ENCODE data around the gene DLST. TPM values are rescaled to one million over a fixed set of nuclear protein-coding genes. Genes with fewer than 3 reads are reported as not detected.

The DLST gene
- polyA plus RNA-seq, 2 of the 4 experiments (the other 2 are of a cell fraction), result 102 to 129 TPM

DNA sequence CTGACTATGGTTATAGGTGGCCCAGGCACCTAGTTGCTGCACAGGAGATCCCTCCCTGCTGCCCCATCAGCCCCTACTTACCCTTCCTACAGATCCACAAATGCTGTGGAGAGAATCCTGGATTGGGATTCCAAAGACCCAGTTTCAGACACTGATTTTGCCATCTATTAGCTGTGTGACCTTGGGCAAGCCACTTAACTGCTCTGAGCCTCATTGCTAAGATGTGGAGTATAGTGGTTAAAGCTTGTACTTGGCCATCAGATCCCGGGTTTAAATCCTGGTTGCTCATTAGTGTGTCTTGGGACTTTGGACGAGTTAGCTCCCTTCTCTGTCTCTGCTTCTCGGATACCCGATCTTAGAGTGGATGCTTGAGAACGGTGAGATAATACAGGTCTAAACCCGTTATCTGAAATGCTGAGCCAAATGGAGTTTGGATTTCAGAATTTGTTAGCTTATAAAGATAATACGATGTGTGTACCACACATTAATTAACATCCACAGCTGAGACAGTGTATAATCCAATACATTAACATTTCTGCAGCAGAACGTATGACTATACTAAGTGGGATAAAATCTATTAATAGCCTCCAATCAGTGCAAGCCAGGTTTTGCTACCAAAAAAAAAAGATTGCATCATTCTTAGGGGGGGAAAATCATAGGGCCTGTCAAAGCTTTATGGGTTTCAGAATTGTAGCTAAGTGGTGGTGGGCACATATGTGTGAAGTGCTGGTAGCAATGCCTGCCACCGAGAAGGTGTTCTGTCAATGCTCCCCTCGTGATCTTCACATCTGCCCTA lies 21.8 kb upstream of the DLST start:
- ChIA-PET POLR2A (interaction anchor here (0.6 to 2.2 kb wide), 2 partner anchors 30 to 45 kb away, joined by 3 to 9 read pairs; no protein-coding TSS in a partner anchor), CTCF (interaction anchor here (0.6 to 20.9 kb wide), 35 partner anchors 10 to 794 kb away, joined by 3 to 339 read pairs (median 5); partner anchors contain the start of genes DLST, LTBP2, PROX2 and YLPM1)
- Histone ChIP-seq H3K27ac (no peak overlapping the region), H3K4me1 (no peaks in the 10 kb centered on the region), H3K4me3 (no peak overlapping the region), H3K4me2 (no peak overlapping the region), H3K9me3 (no peaks in the 10 kb centered on the region)
- ATAC-seq (no peak), FAIRE-seq (no peak), DNase-seq (ENCODE audit: low read depth in 1 of 2, low spot score in 1 of 2) (no peak)
- WGBS (ENCODE audit: missing lambda C conversion rate), result 63% methylated on average over 10 of the region's 10 CpGs
- TF ChIP-seq ZFP36 (IDR thresholded peaks at IDR 0.05; ENCODE audit: borderline replicate concordance, partially characterized antibody) (peak; percentile 7), REST (IDR thresholded peaks at IDR 0.05) (no peak)

DNA sequence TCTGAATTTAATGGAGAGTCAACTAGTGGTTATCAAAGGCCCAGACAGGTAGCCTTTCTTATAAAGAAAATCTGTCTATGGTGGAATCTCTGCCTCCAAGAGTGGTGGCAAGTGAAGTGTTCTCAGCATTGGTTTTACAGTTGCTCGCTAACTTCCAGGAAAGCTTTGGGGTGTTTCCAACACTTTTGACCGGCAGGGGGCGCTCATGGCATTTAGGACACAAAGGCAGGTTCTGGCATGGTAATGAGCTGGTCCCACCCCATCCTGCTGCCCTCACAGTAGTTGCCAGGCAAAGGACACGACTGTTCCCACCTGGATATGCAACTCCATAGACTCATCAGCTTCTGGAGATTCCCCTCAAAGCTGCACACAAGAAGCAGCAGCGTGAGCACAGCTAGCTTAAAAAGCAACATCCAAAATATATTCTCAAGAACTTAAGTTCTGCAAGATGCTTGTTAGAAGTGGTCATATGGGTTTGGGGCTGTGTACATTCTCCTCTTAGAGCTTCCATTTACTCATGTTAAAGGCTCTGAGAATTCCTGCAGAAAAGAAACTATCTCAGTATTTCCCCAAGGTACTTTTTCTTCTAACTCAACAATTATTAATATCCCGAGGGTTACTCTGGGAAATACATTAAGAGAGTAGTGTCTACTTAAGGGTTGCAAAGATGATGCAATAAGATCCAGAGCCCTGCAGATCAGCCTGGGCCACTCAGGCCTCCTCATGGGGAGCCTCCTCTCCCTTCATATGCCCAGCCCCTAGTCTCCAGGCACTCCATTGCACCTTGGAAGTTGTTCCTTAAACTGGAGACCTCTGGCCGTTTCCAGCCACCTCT lies 20.6 kb upstream of the DLST start:
- CTCF ChIA-PET, result interaction anchor here (0.6 to 20.9 kb wide), 46 partner anchors 11 to 793 kb away, joined by 3 to 339 read pairs (median 4); partner anchors contain the start of genes DLST, LTBP2, NEK9 and PROX2
- ATAC-seq, result peak; percentile 81 to 92
- FAIRE-seq, result peak; percentile 54
- WGBS (ENCODE audit: missing lambda C conversion rate), result 20% methylated on average over 7 of the region's 7 CpGs
- H3K4me3 ChIP-seq, result no peak overlapping the region
- TF ChIP-seq, protein P1, sequence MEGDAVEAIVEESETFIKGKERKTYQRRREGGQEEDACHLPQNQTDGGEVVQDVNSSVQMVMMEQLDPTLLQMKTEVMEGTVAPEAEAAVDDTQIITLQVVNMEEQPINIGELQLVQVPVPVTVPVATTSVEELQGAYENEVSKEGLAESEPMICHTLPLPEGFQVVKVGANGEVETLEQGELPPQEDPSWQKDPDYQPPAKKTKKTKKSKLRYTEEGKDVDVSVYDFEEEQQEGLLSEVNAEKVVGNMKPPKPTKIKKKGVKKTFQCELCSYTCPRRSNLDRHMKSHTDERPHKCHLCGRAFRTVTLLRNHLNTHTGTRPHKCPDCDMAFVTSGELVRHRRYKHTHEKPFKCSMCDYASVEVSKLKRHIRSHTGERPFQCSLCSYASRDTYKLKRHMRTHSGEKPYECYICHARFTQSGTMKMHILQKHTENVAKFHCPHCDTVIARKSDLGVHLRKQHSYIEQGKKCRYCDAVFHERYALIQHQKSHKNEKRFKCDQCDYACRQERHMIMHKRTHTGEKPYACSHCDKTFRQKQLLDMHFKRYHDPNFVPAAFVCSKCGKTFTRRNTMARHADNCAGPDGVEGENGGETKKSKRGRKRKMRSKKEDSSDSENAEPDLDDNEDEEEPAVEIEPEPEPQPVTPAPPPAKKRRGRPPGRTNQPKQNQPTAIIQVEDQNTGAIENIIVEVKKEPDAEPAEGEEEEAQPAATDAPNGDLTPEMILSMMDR (IDR thresholded peaks at IDR 0.05), result peak; percentile 87
- TF ChIP-seq RAD21 (conservative IDR thresholded peaks at IDR 0.05 in 1 of 2, IDR thresholded peaks at IDR 0.05 in 1 of 2) (peak; percentile 82 to 91), SMC3 (IDR thresholded peaks at IDR 0.05) (peak; percentile 61), FOSL2 (IDR thresholded peaks at IDR 0.05) (no peak), FOSL2 (CRISPR knock-in tag; IDR thresholded peaks at IDR 0.05) (no peak), MAFK (IDR thresholded peaks at IDR 0.05; ENCODE audit: partially characterized antibody) (no peak)
- DNase-seq (ENCODE audit: low read depth in 1 of 2, low spot score in 1 of 2), result peak; percentile 74 to 82
- H3K27ac ChIP-seq, result no peak overlapping the region
- POLR2A ChIA-PET, result interaction anchor here (1.0 to 2.2 kb wide), 2 partner anchors 44 to 252 kb away, joined by 3 to 9 read pairs; no protein-coding TSS in a partner anchor
- H3K4me1 ChIP-seq, result no peaks in the 10 kb centered on the region
- no peak overlapping the region for H3K4me2 ChIP-seq
- no peaks in the 10 kb centered on the region for H3K9me3 ChIP-seq

DNA sequence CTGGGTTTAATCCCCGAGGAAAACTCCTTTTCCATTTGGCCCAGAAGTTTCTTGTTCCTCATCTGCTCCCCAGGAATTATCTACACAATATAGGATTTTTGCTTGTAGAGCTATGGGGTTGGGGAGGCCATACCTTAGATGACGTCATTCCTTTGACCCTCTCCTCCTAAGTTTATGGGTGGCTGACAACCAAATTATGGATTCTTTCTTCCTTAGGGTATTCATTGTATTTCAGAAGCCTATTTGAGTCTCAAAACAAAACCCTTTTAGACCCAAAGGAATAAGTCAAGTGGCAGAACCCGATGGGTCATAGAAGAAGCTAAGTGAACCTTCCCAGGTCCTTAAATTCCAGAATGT lies 20.0 kb upstream of the DLST start:
- CTCF ChIA-PET, result interaction anchor here (0.9 to 20.9 kb wide), 18 partner anchors 11 to 302 kb away, joined by 3 to 339 read pairs (median 6); partner anchors contain the start of genes DLST, PROX2 and YLPM1
- ATAC-seq, result no peak
- 45% methylated on average over 3 of the region's 3 CpGs for WGBS (ENCODE audit: missing lambda C conversion rate)
- Histone ChIP-seq H3K4me2 (no peak overlapping the region), H3K27ac (no peak overlapping the region), H3K4me3 (no peak overlapping the region), H3K9me3 (no peaks in the 10 kb centered on the region), H3K4me1 (no peaks in the 10 kb centered on the region)
- POLR2A ChIA-PET, result interaction anchor here (2.2 kb wide), 1 partner anchor 43 kb away, joined by 9 read pairs; no protein-coding TSS in a partner anchor
- FAIRE-seq, result no peak
- TF ChIP-seq RFX5 (IDR thresholded peaks at IDR 0.05), result no peak
- no peak for TF ChIP-seq MAX (IDR thresholded peaks at IDR 0.05)
- TF ChIP-seq EHMT2 (IDR thresholded peaks at IDR 0.05; ENCODE audit: low read depth), result no peak
- TF ChIP-seq, protein P2, sequence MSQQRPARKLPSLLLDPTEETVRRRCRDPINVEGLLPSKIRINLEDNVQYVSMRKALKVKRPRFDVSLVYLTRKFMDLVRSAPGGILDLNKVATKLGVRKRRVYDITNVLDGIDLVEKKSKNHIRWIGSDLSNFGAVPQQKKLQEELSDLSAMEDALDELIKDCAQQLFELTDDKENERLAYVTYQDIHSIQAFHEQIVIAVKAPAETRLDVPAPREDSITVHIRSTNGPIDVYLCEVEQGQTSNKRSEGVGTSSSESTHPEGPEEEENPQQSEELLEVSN (IDR thresholded peaks at IDR 0.05; ENCODE audit: borderline replicate concordance, low read depth), result no peak
- TF ChIP-seq, protein P3, sequence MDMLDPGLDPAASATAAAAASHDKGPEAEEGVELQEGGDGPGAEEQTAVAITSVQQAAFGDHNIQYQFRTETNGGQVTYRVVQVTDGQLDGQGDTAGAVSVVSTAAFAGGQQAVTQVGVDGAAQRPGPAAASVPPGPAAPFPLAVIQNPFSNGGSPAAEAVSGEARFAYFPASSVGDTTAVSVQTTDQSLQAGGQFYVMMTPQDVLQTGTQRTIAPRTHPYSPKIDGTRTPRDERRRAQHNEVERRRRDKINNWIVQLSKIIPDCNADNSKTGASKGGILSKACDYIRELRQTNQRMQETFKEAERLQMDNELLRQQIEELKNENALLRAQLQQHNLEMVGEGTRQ (IDR thresholded peaks at IDR 0.05), result no peak
- no peak for TF ChIP-seq ZC3H11A (IDR thresholded peaks at IDR 0.05)
- no peak for TF ChIP-seq RAD21 (conservative IDR thresholded peaks at IDR 0.05 in 1 of 2, IDR thresholded peaks at IDR 0.05 in 1 of 2)
- TF ChIP-seq ZFP36 (IDR thresholded peaks at IDR 0.05; ENCODE audit: borderline replicate concordance, partially characterized antibody), result no peak
- TF ChIP-seq BCL3 (IDR thresholded peaks at IDR 0.05), result no peak
- no peak for TF ChIP-seq ESRRA (IDR thresholded peaks at IDR 0.05; ENCODE audit: borderline replicate concordance, low read length)
- TF ChIP-seq POLR2AphosphoS2 (conservative IDR thresholded peaks at IDR 0.05; ENCODE audit: low read length), result no peak
- no peak for TF ChIP-seq TP53 (CRISPR knock-in tag; IDR thresholded peaks at IDR 0.05)
- no peak for TF ChIP-seq GATA3 (IDR thresholded peaks at IDR 0.05; ENCODE audit: borderline replicate concordance)
- no peak for TF ChIP-seq TFCP2L1 (CRISPR knock-in tag; IDR thresholded peaks at IDR 0.05)
- no peak for DNase-seq (ENCODE audit: low read depth in 1 of 2, low spot score in 1 of 2)
